IMR-90 (cell line): ENCODE results near the gene SMARCA4. TPM values are rescaled to one million over a fixed set of nuclear protein-coding genes. Genes with fewer than 3 reads are reported as not detected.

Source experiments
- ATAC-seq: fragments of 200-7000 bp; cut with Tn5 transposase; 2 replicates; pipeline ENCODE4 v1.9.1; 2020; ENCODE audit warnings: low read depth, mild to moderate bottlenecking, moderate library complexity
- BruUV-seq: library from RNA; stranded (reverse); fragments of 400-500 nt; replicated peaks from 2 replicates; lab custom pipeline; 2021; lab: Mats Ljungman, UMichigan
- CTCF ChIA-PET: fragments of 300-600 bp; formaldehyde crosslinking; extraction: SDS; loops from one replicate; lab custom pipeline; 2021; ENCODE audit warnings: antibody characterized with exemption; lab: Yijun Ruan, JAX
- POLR2A ChIA-PET: fragments of 300-600 bp; sonication (Branson Sonifier 250); formaldehyde crosslinking; loops from one replicate; lab custom pipeline; 2022; ENCODE audit warnings: antibody characterized with exemption; ENCODE audit not compliant: unreplicated experiment; lab: Charles Lee
- DNase-seq: peaks from one replicate; pipeline ENCODE4 v3.0.0; 2013
- H2AFZ ChIP-seq: replicated peaks from 2 replicates; pipeline ENCODE3; 2013; ENCODE audit warnings: low read length, mild to moderate bottlenecking; ENCODE audit not compliant: poor library complexity
- H2AK5ac ChIP-seq: 2 replicates; pipeline ENCODE4 v1.6.1; 2013; ENCODE audit warnings: low read depth, low read length, inconsistent platforms
- H2AK9ac ChIP-seq: replicated peaks from 2 replicates; pipeline ENCODE3; 2013; ENCODE audit warnings: mild to moderate bottlenecking, low read depth, low read length, moderate library complexity; ENCODE audit not compliant: poor library complexity
- H2BK120ac ChIP-seq: 2 replicates; pipeline ENCODE4 v1.6.1; 2013; ENCODE audit warnings: low read depth, low read length, inconsistent platforms
- H2BK15ac ChIP-seq: 3 replicates; pipeline ENCODE4 v1.6.1; 2013; ENCODE audit warnings: low read depth, low read length, inconsistent platforms
- H2BK20ac ChIP-seq: 2 replicates; pipeline ENCODE4 v1.6.1; 2013; ENCODE audit warnings: low read depth, mild to moderate bottlenecking, inconsistent platforms, low read length, moderate library complexity
- H2BK5ac ChIP-seq: 2 replicates; pipeline ENCODE4 v1.6.1; 2013; ENCODE audit warnings: mild to moderate bottlenecking, low read depth, low read length, inconsistent platforms; ENCODE audit not compliant: poor library complexity, severe bottlenecking
- H3K14ac ChIP-seq: replicated peaks from 2 replicates; pipeline ENCODE4 v1.6.1; 2013; ENCODE audit warnings: low read depth, low read length, inconsistent platforms
- H3K18ac ChIP-seq: 2 replicates; pipeline ENCODE4 v1.6.1; 2013; ENCODE audit warnings: low read depth, low read length, control low read depth
- H3K23ac ChIP-seq: 2 replicates; pipeline ENCODE4 v1.6.1; 2013; ENCODE audit warnings: low read depth, low read length, inconsistent platforms
- H3K27ac ChIP-seq: 2 replicates; pipeline ENCODE4 v1.5.1; 2013; ENCODE audit warnings: mild to moderate bottlenecking, control low read depth, low read length; ENCODE audit not compliant: insufficient read depth
- H3K27me3 ChIP-seq: 2 replicates; pipeline ENCODE4 v1.6.1; 2013; ENCODE audit warnings: low read length; ENCODE audit not compliant: control insufficient read depth, insufficient read depth
- H3K36me3 ChIP-seq: 2 replicates; pipeline ENCODE4 v1.6.1; 2013; ENCODE audit warnings: low read length, mixed read lengths; ENCODE audit not compliant: control insufficient read depth, insufficient read depth
- H3K4ac ChIP-seq: 2 replicates; pipeline ENCODE4 v1.6.1; 2013; ENCODE audit warnings: low read depth, low read length, inconsistent platforms
- H3K4me1 ChIP-seq: 2 replicates; pipeline ENCODE4 v1.6.1; 2013; ENCODE audit warnings: low read length, mixed read lengths; ENCODE audit not compliant: control insufficient read depth, insufficient read depth
- H3K4me2 ChIP-seq: 2 replicates; pipeline ENCODE4 v1.6.1; 2013; ENCODE audit warnings: low read depth, mild to moderate bottlenecking, control low read depth, low read length, moderate library complexity
- H3K4me3 ChIP-seq: 2 replicates; pipeline ENCODE4 v1.5.1; 2013; ENCODE audit warnings: low read depth, mild to moderate bottlenecking, control low read depth, low read length, moderate library complexity; ENCODE audit not compliant: insufficient read depth
- H3K56ac ChIP-seq: 2 replicates; pipeline ENCODE4 v1.6.1; 2013; ENCODE audit warnings: low read length, inconsistent platforms; ENCODE audit not compliant: insufficient read depth; ENCODE audit errors: extremely low read depth
- H3K79me1 ChIP-seq, 2 experiments: 2 replicates each; pipeline ENCODE4 v1.6.1; 2013; ENCODE audit warnings: low read length in 2 of 2, inconsistent platforms in 1 of 2, low read depth in 1 of 2
- H3K9ac ChIP-seq: 2 replicates; pipeline ENCODE4 v1.6.1; 2013; ENCODE audit warnings: low read depth, low read length, control low read depth
- H3K9me1 ChIP-seq: 2 replicates; pipeline ENCODE4 v1.6.1; 2013; ENCODE audit warnings: low read length, inconsistent platforms; ENCODE audit not compliant: insufficient read depth
- H3K9me3 ChIP-seq: 2 replicates; pipeline ENCODE4 v1.6.1; 2013; ENCODE audit warnings: low read length; ENCODE audit not compliant: control insufficient read depth, insufficient read depth
- H4K20me1 ChIP-seq: 2 replicates; pipeline ENCODE4 v1.6.1; 2013; ENCODE audit warnings: low read length, inconsistent platforms; ENCODE audit not compliant: insufficient read depth
- H4K5ac ChIP-seq: 2 replicates; pipeline ENCODE4 v1.6.1; 2013; ENCODE audit warnings: mild to moderate bottlenecking, low read depth, low read length, control low read depth
- H4K8ac ChIP-seq, 2 experiments: 2 replicates each; pipeline ENCODE4 v1.6.1; 2013; ENCODE audit warnings: low read depth in 2 of 2, low read length in 2 of 2, control low read depth in 1 of 2, inconsistent platforms in 1 of 2
- H4K91ac ChIP-seq: 2 replicates; pipeline ENCODE4 v1.6.1; 2013; ENCODE audit warnings: low read depth, low read length, inconsistent platforms; ENCODE audit not compliant: insufficient read depth
- BHLHE40 ChIP-seq: fragments of 150-350 bp; IDR thresholded peaks from 2 replicates; pipeline ENCODE4 v1.6.1; 2016; ENCODE audit warnings: mild to moderate bottlenecking, low read depth, low read length
- CEBPB ChIP-seq: IDR thresholded peaks from 2 replicates; pipeline ENCODE4 v1.6.1; 2012; ENCODE audit warnings: low read depth, low read length, improper control_type of control experiment
- CHD1 ChIP-seq: IDR thresholded peaks from 2 replicates; pipeline ENCODE4 v1.6.1; 2012; ENCODE audit warnings: low read depth, low read length, improper control_type of control experiment
- CTCF ChIP-seq: conservative IDR thresholded peaks from 2 replicates; pipeline ENCODE4 v1.5.1; 2012; ENCODE audit warnings: mild to moderate bottlenecking, low read depth, low read length, improper control_type of control experiment
- ELK1 ChIP-seq: fragments of 150-350 bp; IDR thresholded peaks from 2 replicates; pipeline ENCODE4 v1.6.1; 2016; ENCODE audit warnings: low read depth, mild to moderate bottlenecking, low read length, moderate library complexity, borderline replicate concordance
- FOS ChIP-seq: fragments of 150-350 bp; IDR thresholded peaks from 2 replicates; pipeline ENCODE4 v1.6.1; 2016; ENCODE audit warnings: low read depth, low read length
- MAFK ChIP-seq: IDR thresholded peaks from 2 replicates; pipeline ENCODE4 v1.6.1; 2012; ENCODE audit warnings: low read depth, low read length, improper control_type of control experiment
- MAZ ChIP-seq: IDR thresholded peaks from 2 replicates; pipeline ENCODE4 v1.6.1; 2012; ENCODE audit warnings: low read depth, mild to moderate bottlenecking, low read length, improper control_type of control experiment, moderate library complexity, borderline replicate concordance
- MXI1 ChIP-seq: IDR thresholded peaks from 2 replicates; pipeline ENCODE4 v1.6.1; 2012; ENCODE audit warnings: low read depth, mild to moderate bottlenecking, low read length, moderate library complexity, borderline replicate concordance
- NFE2L2 ChIP-seq: fragments of 150-350 bp; IDR thresholded peaks from 2 replicates; pipeline ENCODE4 v1.6.1; 2016; ENCODE audit warnings: low read depth, mild to moderate bottlenecking, low read length
- POLR2A ChIP-seq: IDR thresholded peaks from 2 replicates; pipeline ENCODE4 v1.6.1; 2012; ENCODE audit warnings: mild to moderate bottlenecking, low read depth, low read length
- RAD21 ChIP-seq: IDR thresholded peaks from 2 replicates; pipeline ENCODE4 v1.6.1; 2012; ENCODE audit warnings: low read length, improper control_type of control experiment
- RCOR1 ChIP-seq: IDR thresholded peaks from 2 replicates; pipeline ENCODE4 v1.6.1; 2012; ENCODE audit warnings: mild to moderate bottlenecking, low read length, improper control_type of control experiment; ENCODE audit not compliant: insufficient replicate concordance
- RFX5 ChIP-seq: IDR thresholded peaks from 2 replicates; pipeline ENCODE4 v1.8.0; 2012; ENCODE audit warnings: low read depth, mild to moderate bottlenecking, low read length, moderate library complexity
- SMC3 ChIP-seq: fragments of 150-350 bp; IDR thresholded peaks from 2 replicates; pipeline ENCODE4 v1.6.1; 2016; ENCODE audit warnings: low read depth, mild to moderate bottlenecking, antibody characterized with exemption, low read length, moderate library complexity
- WGBS, 2 experiments: methylation state at CpG; one replicate each; pipeline versions ENCODE4 v1.1.5 to v1.1.7; 2013; ENCODE audit warnings: missing lambda C conversion rate in 2 of 2; ENCODE audit not compliant: insufficient read length in 1 of 2; ENCODE audit errors: extremely low coverage in 2 of 2; 5-methylcytosine and 5-hydroxymethylcytosine counted together
- dilution Hi-C: fragments of 300-500 bp; cut with HindIII; formaldehyde crosslinking; loops from one replicate; pipeline ENCODE4 v1.14.3; 2018; ENCODE audit warnings: low sequenced_read_pairs; ENCODE audit not compliant: unreplicated experiment
- in situ Hi-C: fragments of 300-500 bp; cut with MboI; formaldehyde crosslinking; loops from 3 replicates; pipeline ENCODE4 v1.14.3; 2019; ENCODE audit warnings: low sequenced_read_pairs, inconsistent platforms, mixed read lengths
- intact Hi-C: fragments of 100-400 bp; cut with micrococcal nuclease; formaldehyde crosslinking; loops from 2 replicates; pipeline ENCODE4 v1.10.0; 2022
- polyA plus RNA-seq, 3 experiments: library from polyadenylated mRNA; depleted of rRNA; stranded (reverse); fragments of >200 nt; gene quantifications; 2 replicates each; pipeline ENCODE4 v1.2.3, GENCODE V29; 2012; ENCODE audit warnings: low replicate concordance in 1 of 3
- total RNA-seq: library from RNA; depleted of rRNA; stranded (reverse); fragments of >200 nt; gene quantifications from 2 replicates; pipeline ENCODE4 v1.2.3, GENCODE V29; 2012
- TF ChIP-seq, protein P1 (sequence below): fragments of 150-350 bp; IDR thresholded peaks from 2 replicates; pipeline ENCODE4 v1.6.1; 2017; ENCODE audit warnings: mild to moderate bottlenecking, antibody characterized with exemption, low read length, low read depth

The SMARCA4 gene
- total and polyA plus RNA-seq, 2 of the 4 experiments (the other 2 are of a cell fraction), result 41.4 to 85.6 TPM

DNA sequence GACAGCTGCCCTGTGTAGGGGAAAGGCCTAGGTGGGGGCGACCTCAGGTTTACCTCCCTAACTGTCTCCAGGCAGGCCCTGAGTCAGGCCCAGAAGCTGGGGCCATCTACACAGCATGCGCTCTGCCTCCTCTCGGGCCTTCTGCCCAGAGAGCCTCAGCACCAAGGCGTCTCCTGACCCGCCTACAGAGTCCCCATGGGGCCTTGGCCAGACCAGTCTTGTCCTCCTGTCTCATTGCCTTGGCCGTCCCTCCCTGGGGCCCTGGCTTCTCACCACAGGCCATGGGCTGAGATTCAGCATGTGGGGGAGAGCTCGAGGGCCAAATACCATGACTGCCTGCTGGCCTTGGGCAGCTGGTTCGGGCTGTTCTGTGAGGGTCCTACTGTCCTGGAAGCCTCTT lies 59.0 kb downstream of the SMARCA4 start:
- H2BK120ac ChIP-seq, result no peak overlapping the region
- H2AK9ac ChIP-seq, result no peak overlapping the region
- in situ Hi-C loops, result no loop called here
- no peaks in the 10 kb centered on the region for H3K9me1 ChIP-seq
- no peak overlapping the region for H2AK5ac ChIP-seq
- H3K14ac ChIP-seq, result no peak overlapping the region
- no peak for TF ChIP-seq RFX5
- no peak for TF ChIP-seq MXI1
- no peak for TF ChIP-seq FOS
- TF ChIP-seq MAFK, result no peak
- TF ChIP-seq BHLHE40, result no peak
- no peak for TF ChIP-seq CEBPB
- no peak for TF ChIP-seq RAD21
- no peak for TF ChIP-seq POLR2A
- no peak for TF ChIP-seq CHD1
- TF ChIP-seq RCOR1, result no peak
- TF ChIP-seq SMC3, result no peak
- no peak for TF ChIP-seq ELK1
- no peak for TF ChIP-seq MAZ
- TF ChIP-seq CTCF, result no peak
- TF ChIP-seq, protein P1, sequence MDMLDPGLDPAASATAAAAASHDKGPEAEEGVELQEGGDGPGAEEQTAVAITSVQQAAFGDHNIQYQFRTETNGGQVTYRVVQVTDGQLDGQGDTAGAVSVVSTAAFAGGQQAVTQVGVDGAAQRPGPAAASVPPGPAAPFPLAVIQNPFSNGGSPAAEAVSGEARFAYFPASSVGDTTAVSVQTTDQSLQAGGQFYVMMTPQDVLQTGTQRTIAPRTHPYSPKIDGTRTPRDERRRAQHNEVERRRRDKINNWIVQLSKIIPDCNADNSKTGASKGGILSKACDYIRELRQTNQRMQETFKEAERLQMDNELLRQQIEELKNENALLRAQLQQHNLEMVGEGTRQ, result no peak
- no peak for TF ChIP-seq NFE2L2
- H3K23ac ChIP-seq, result no peak overlapping the region
- no peak overlapping the region for H3K4me2 ChIP-seq
- H3K9ac ChIP-seq, result no peak overlapping the region
- no peaks in the 10 kb centered on the region for H3K27me3 ChIP-seq
- no peak overlapping the region for H4K5ac ChIP-seq
- no peak overlapping the region for H2BK15ac ChIP-seq
- H3K79me1 ChIP-seq, result peaks cover 4 to 12% of the 10 kb centered on the region in 2 experiments; a peak in 2 of 4 replicates
- CTCF ChIA-PET, result interaction anchor here (0.6 kb wide), 1 partner anchor 72 kb away, joined by 3 read pairs; no protein-coding TSS in a partner anchor
- no peak overlapping the region for H4K91ac ChIP-seq
- ATAC-seq, result no peak
- no peak overlapping the region for H3K4ac ChIP-seq
- no peak overlapping the region for H3K18ac ChIP-seq
- peaks cover 89% of the 10 kb centered on the region for H3K36me3 ChIP-seq
- no peak overlapping the region for H2BK5ac ChIP-seq
- dilution Hi-C loops, result no loop called here
- H3K4me1 ChIP-seq, result no peaks in the 10 kb centered on the region
- 97% methylated on average over 4 of the region's 8 CpGs; no CpG with 5 or more reads in 1 of the 2 experiments for WGBS, 2 experiments
- no peak overlapping the region for H3K4me3 ChIP-seq
- H3K27ac ChIP-seq, result no peak overlapping the region
- no peak overlapping the region for H3K56ac ChIP-seq
- H2BK20ac ChIP-seq, result no peak overlapping the region
- intact Hi-C loops, result no loop called here
- no TSS peak for BruUV-seq
- no peaks in the 10 kb centered on the region for H3K9me3 ChIP-seq
- no peaks in the 10 kb centered on the region; the same call in 1 of the 2 replicates for H4K20me1 ChIP-seq
- no peak overlapping the region for H2AFZ ChIP-seq
- DNase-seq, result no peak
- H4K8ac ChIP-seq, result no peak overlapping the region
- POLR2A ChIA-PET, result no interaction called here
